ENCODE results near the gene LSM14A.
A peak's percentile ranks its signal among the peaks of the same experiment; 100 is the strongest.

LSM14A gene

DNA sequence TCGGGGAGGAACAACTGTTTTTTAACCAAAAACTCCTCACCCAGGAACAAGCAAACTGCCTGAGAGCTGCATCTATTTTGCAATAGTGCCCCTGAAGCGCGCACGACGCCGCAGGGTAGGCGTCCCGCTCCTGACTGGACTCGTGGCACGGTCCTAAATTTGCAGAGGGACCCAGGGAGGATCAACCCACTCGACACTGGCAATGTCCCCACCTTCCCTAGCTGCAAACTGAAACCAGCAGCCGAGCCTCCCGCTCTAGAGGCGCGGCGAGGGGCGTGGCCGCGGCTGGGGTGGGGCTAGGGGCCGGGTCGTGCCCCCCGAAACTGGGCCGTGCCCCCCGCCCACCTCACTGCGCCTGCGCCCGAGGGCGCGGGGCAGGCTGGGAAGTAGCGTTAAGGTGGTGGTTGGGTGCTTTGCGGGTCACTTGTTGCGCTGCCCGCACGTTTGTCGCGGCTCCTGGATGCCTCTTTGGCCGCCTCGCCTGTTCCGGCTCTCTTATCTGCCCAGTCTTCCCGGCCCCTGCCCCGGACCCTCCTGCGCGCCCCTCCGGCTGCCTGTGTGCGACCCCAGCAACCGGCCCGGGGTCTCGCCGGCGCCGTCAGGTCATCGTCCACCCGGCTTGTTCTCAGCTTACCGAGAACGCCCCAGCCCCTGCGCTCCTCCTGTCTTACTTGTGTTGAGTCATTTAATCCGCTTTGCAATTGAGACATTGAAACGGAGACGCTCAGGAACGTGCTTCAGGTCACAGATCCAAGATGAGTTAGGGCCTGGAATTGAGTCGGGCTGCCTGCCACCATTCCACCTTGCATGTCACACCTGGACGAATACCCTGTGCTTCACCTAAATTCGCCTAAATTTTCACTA lies 37.9 kb upstream of the LSM14A start:
- in situ Hi-C loops (cut with MboI; ENCODE audit: low sequenced_read_pairs, unreplicated experiment) = no loop called here
- TF ChIP-seq, protein P1, sequence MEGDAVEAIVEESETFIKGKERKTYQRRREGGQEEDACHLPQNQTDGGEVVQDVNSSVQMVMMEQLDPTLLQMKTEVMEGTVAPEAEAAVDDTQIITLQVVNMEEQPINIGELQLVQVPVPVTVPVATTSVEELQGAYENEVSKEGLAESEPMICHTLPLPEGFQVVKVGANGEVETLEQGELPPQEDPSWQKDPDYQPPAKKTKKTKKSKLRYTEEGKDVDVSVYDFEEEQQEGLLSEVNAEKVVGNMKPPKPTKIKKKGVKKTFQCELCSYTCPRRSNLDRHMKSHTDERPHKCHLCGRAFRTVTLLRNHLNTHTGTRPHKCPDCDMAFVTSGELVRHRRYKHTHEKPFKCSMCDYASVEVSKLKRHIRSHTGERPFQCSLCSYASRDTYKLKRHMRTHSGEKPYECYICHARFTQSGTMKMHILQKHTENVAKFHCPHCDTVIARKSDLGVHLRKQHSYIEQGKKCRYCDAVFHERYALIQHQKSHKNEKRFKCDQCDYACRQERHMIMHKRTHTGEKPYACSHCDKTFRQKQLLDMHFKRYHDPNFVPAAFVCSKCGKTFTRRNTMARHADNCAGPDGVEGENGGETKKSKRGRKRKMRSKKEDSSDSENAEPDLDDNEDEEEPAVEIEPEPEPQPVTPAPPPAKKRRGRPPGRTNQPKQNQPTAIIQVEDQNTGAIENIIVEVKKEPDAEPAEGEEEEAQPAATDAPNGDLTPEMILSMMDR (IDR thresholded peaks at IDR 0.05; ENCODE audit: borderline replicate concordance, control extremely low read depth, extremely low read depth, insufficient read depth, missing control alignments) = no peak
- DNase-seq (ENCODE audit: low spot score) = peak; percentile 98

DNA sequence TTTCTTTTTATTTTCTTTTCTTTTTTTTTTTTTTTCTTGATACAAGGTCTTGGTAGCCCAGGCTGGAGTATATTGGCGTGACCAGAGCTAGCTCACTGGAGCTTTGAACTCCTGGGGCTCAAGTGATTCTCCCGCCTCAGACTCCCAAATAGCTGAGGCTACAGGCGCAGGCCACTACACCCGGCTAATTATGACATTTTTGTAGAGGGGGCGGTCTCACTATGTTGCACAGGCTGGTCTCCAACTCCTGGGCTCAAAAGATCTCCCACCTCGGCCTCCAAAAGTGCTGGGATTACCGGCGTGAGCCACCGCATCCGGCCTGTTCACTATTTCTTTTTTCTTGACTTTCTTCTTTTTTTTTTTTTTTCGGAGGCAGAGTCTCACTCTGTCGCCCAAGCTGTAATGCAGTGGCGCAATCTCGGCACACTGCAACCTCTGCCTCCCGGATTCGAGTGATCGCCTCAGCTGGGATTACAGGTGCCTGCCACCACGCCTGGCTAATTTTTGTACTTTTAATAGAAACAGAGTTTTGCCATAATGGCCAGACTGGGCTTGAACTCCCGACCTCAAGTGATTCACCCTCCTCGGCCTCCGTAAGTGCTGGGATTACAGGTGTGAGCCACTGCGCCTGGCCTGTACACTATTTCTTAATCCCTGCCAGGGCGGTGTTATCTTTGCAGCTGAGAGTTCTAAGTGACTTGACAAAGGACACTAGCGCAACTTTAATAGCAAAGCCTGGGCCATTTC lies 37.1 kb upstream of the LSM14A start:
- TF ChIP-seq, protein P1 (IDR thresholded peaks at IDR 0.05; ENCODE audit: borderline replicate concordance, control extremely low read depth, extremely low read depth, insufficient read depth, missing control alignments) = no peak
- in situ Hi-C loops (cut with MboI; ENCODE audit: low sequenced_read_pairs, unreplicated experiment) = no loop called here
- no peak for DNase-seq (ENCODE audit: low spot score)

DNA sequence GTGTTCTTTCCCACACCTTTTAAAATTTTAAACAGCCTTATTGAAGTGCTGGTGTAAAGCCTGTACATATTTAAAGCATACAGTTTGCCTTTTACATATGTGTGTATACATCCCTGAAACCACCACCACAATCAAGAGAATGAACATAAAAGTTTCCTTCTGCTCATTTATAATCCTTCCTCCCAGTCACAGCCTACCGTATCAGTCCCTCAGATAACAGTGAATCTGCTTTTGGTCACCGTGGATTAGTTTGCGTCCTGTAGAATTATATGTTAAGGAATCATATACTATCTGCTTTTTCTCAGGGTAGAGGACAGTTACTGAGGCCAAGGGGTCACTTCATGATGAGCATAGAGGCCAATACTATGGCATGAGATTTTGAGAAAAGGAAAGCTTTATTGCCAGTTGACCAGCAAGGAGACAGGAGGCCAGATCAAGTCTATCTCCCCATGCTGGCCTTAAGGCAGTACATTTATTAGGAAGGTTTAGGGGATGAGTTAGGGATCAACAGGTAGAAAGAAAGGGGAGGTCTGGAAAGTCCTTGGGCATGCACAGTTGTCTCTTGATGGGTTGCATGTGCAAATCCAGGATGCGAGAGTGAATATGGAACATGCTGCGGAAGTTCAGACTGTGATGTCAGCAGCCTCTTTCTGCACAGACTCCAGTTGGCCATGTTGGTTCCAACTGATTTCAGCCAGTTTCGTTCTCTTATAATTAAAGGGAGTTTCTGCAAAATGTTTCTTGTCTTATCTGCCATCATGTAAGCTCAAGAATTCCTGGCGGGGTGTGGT lies 36.3 kb upstream of the LSM14A start:
- in situ Hi-C loops (cut with MboI; ENCODE audit: low sequenced_read_pairs, unreplicated experiment) = no loop called here
- TF ChIP-seq, protein P1 (IDR thresholded peaks at IDR 0.05; ENCODE audit: borderline replicate concordance, control extremely low read depth, extremely low read depth, insufficient read depth, missing control alignments) = no peak
- DNase-seq (ENCODE audit: low spot score) = no peak

DNA sequence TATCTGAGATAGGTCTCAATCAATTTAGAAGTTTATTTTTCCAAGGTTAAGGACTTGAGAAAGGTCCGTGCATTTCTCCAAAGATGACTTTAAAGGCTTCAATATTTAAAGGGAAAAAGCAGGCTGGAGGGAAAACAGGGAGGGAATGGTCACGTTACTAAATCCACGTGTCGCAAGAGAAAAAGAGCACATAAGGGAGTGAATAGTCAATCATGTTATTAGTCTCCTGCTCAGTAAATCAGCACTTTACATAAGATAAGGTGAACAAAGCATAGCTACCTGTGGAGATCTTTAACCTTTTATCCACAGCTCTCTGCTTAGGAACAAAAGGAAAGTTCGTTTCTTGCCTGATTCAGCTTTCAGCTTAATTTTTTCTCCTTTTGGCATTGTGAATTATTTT lies 31.3 kb upstream of the LSM14A start:
- in situ Hi-C loops (cut with MboI; ENCODE audit: low sequenced_read_pairs, unreplicated experiment) = no loop called here
- TF ChIP-seq, protein P1 (IDR thresholded peaks at IDR 0.05; ENCODE audit: borderline replicate concordance, control extremely low read depth, extremely low read depth, insufficient read depth, missing control alignments) = no peak
- DNase-seq (ENCODE audit: low spot score) = no peak

DNA sequence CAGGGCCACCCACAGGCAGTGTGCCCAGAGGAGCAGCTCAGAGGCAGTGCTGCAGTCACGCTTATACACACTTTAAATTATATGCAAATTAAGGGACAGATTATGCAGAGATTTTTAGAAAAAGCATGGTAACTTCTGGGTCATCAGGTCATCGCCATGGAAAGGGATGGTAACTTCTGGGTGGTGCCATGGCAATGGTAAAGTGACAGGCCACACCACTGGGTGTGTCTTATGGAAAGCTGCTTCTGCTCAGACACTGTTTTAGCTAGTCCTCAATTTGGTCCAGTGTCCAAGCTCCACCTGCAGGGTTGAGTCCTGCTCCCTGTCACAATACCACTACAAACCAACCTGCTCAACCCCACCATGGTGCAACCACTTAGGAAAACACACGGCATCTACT lies 29.9 kb upstream of the LSM14A start:
- TF ChIP-seq, protein P1 (IDR thresholded peaks at IDR 0.05; ENCODE audit: borderline replicate concordance, control extremely low read depth, extremely low read depth, insufficient read depth, missing control alignments) = no peak
- in situ Hi-C loops (cut with MboI; ENCODE audit: low sequenced_read_pairs, unreplicated experiment) = no loop called here
- DNase-seq (ENCODE audit: low spot score) = no peak

DNA sequence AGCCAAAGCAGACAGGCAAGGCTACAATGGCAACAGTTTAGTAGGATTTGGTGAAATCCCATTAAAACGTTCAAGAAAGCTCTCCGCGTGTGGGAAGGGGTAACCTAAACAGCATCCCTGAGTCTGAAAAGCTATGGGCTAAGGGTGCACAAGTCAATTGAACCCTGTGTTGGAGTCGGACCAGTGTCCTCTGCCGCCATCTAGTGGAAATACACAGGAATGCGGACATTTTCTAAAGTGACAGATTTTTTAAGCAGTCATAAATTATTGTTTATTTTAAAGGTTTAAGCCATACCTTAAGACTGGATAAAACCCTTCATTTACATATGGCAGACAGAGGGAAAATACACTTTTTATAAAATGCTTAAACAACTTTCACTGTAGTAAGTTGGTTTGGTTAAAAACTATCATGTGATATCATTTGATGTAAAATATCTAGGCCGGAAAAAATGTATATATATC lies 26.5 kb upstream of the LSM14A start:
- TF ChIP-seq, protein P1 (IDR thresholded peaks at IDR 0.05; ENCODE audit: borderline replicate concordance, control extremely low read depth, extremely low read depth, insufficient read depth, missing control alignments) = peak; percentile 60
- in situ Hi-C loops (cut with MboI; ENCODE audit: low sequenced_read_pairs, unreplicated experiment) = no loop called here
- peak; percentile 67 for DNase-seq (ENCODE audit: low spot score)

All from GM13976 (cell line).